Panc1 (cell line): Measurements from ENCODE around the gene ERRFI1.

Experiments used
- TCF7L2 ChIP-seq: IDR thresholded peaks from 2 replicates; pipeline ENCODE4 v1.6.1; 2011; ENCODE audit warnings: mild to moderate bottlenecking, low read depth, low read length, inconsistent platforms
- TF ChIP-seq, protein P1 (sequence below): fragments of 450-650 bp; IDR thresholded peaks from 2 replicates; pipeline ENCODE4 v1.5.1; 2017; ENCODE audit warnings: mild to moderate bottlenecking

DNA sequence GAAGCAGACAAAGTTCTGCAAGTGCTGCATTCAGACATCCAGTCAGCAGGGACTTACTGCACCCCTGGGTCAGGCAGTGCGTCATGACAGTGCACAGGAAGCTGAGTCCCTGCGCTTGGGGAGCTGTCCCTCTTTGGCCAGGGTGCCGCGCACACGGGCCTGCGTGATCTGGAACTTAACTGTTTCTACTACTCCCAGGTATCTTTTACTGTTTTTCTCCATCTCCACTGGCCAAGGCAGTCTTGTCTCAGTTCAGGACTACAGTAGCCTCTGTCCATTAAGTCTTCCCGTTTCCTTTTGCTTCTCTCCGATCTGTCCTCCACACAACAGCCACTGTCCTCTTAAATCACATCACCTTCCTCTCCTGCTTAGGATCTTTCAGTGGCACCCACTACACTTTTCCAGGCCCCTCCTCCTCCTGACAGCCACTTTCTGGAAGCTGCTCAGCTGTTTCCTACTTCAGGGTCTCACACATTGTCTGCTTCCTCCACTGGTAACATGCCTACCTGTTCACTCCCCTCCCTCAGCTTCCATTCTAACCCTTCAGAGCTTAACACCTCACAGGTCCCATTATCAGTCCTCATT lies 15.9 kb downstream of the ERRFI1 start:
- TF ChIP-seq, protein P1, sequence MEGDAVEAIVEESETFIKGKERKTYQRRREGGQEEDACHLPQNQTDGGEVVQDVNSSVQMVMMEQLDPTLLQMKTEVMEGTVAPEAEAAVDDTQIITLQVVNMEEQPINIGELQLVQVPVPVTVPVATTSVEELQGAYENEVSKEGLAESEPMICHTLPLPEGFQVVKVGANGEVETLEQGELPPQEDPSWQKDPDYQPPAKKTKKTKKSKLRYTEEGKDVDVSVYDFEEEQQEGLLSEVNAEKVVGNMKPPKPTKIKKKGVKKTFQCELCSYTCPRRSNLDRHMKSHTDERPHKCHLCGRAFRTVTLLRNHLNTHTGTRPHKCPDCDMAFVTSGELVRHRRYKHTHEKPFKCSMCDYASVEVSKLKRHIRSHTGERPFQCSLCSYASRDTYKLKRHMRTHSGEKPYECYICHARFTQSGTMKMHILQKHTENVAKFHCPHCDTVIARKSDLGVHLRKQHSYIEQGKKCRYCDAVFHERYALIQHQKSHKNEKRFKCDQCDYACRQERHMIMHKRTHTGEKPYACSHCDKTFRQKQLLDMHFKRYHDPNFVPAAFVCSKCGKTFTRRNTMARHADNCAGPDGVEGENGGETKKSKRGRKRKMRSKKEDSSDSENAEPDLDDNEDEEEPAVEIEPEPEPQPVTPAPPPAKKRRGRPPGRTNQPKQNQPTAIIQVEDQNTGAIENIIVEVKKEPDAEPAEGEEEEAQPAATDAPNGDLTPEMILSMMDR, result no peak
- TF ChIP-seq TCF7L2, result no peak
